ENCODE data around the gene IGFLR1.

- TF ChIP-seq EZH2 (IDR thresholded peaks at IDR 0.05; ENCODE audit: borderline replicate concordance, low read depth, low read length, severe bottlenecking) (no peak), MYC (IDR thresholded peaks at IDR 0.05; ENCODE audit: low read depth, low read length) (no peak)
These were observed 42.5 kb upstream of the IGFLR1 start for GRCh38 chr19:35784503-35785338.
